Measurements from ENCODE around the gene MAGI1.
"Not testable (repeated sequence)": the region's sequence is repeated elsewhere in the genome, so short reads cannot be mapped to it uniquely, and the experiment has no call there.

MAGI1 gene

GRCh38 chr3:65568497-65568896 lies 470.2 kb downstream of the MAGI1 start:
- DNase-seq (ENCODE audit: low spot score), result no peak

- not testable (repeated sequence) for DNase-seq (ENCODE audit: low spot score)
Measured at GRCh38 chr3:65565744-65566143, 473.0 kb downstream of the MAGI1 start.

- DNase-seq (ENCODE audit: low spot score), result no peak
Measured at GRCh38 chr3:65564483-65564882, 474.2 kb downstream of the MAGI1 start.

- DNase-seq (ENCODE audit: low spot score), result no peak
Measured at GRCh38 chr3:65563861-65564260, 474.9 kb downstream of the MAGI1 start.

- no peak for DNase-seq (ENCODE audit: low spot score)
Measured at GRCh38 chr3:65562447-65562846, 476.3 kb downstream of the MAGI1 start.

- no peak for DNase-seq (ENCODE audit: low spot score)
Measured at GRCh38 chr3:65561617-65562016, 477.1 kb downstream of the MAGI1 start.

- no peak for DNase-seq (ENCODE audit: low spot score)
Measured at GRCh38 chr3:65560901-65561300, 477.8 kb downstream of the MAGI1 start.

- DNase-seq (ENCODE audit: low spot score), result no peak
Measured at GRCh38 chr3:65560133-65560532, 478.6 kb downstream of the MAGI1 start.

GRCh38 chr3:65559643-65560042 lies 479.1 kb downstream of the MAGI1 start:
- no peak for DNase-seq (ENCODE audit: low spot score)

GRCh38 chr3:65558826-65559225 lies 479.9 kb downstream of the MAGI1 start:
- DNase-seq (ENCODE audit: low spot score), result no peak

GRCh38 chr3:65557899-65558564 lies 480.7 kb downstream of the MAGI1 start:
- DNase-seq (ENCODE audit: low spot score), result no peak

GRCh38 chr3:65556934-65557577 lies 481.7 kb downstream of the MAGI1 start:
- no peak for DNase-seq (ENCODE audit: low spot score)

GRCh38 chr3:65552434-65552833 lies 486.3 kb downstream of the MAGI1 start:
- no peak for DNase-seq (ENCODE audit: low spot score)

- DNase-seq (ENCODE audit: low spot score), result peak; percentile 36
Measured at GRCh38 chr3:65551945-65552344, 486.8 kb downstream of the MAGI1 start.

GRCh38 chr3:65550137-65550536 lies 488.6 kb downstream of the MAGI1 start:
- DNase-seq (ENCODE audit: low spot score), result no peak

GRCh38 chr3:65549626-65549959 lies 489.1 kb downstream of the MAGI1 start:
- DNase-seq (ENCODE audit: low spot score), result no peak

GRCh38 chr3:65548848-65549625 lies 489.7 kb downstream of the MAGI1 start:
- no peak for DNase-seq (ENCODE audit: low spot score)

- no peak for DNase-seq (ENCODE audit: low spot score)
Measured at GRCh38 chr3:65545429-65545828, 493.3 kb downstream of the MAGI1 start.

- not testable (repeated sequence) for DNase-seq (ENCODE audit: low spot score)
Measured at GRCh38 chr3:65543391-65543790, 495.3 kb downstream of the MAGI1 start.

GRCh38 chr3:65540666-65541065 lies 498.1 kb downstream of the MAGI1 start:
- DNase-seq (ENCODE audit: low spot score), result no peak

- no peak for DNase-seq (ENCODE audit: low spot score)
Measured at GRCh38 chr3:65539616-65540015, 499.1 kb downstream of the MAGI1 start.

- DNase-seq (ENCODE audit: low spot score), result no peak
Measured at GRCh38 chr3:65538101-65538500, 500.6 kb downstream of the MAGI1 start.

- no peak for DNase-seq (ENCODE audit: low spot score)
Measured at GRCh38 chr3:65537109-65537508, 501.6 kb downstream of the MAGI1 start.
